Measurements from ENCODE around the gene SORCS1. TPM values are rescaled to one million over a fixed set of nuclear protein-coding genes. Genes with fewer than 3 reads are reported as not detected.

Gene SORCS1
- total and polyA plus RNA-seq, 2 of the 8 experiments (the other 6 are each of a cell fraction or from before 2014, with no cell fraction given) = 4.1 to 4.6 TPM

DNA sequence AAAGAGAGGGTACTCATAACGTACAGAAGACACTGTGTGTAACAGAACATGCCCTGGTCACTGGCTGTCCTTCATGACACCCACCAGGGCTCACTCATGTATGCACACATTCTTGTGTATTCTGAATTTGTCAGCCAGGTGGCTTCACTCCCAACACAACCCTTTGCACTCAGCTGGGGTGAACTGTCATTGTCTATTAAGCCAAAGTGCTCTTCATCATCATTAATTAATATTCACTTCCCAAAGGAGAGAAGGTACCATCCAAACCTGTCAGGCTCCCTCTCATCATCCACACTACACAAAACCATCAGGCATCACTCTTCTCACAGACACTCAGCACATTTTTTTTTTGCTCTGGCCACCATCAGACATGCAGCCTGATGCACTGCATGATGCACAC is 469.8 kb downstream of the SORCS1 start (continued):
- TF ChIP-seq, protein P1, sequence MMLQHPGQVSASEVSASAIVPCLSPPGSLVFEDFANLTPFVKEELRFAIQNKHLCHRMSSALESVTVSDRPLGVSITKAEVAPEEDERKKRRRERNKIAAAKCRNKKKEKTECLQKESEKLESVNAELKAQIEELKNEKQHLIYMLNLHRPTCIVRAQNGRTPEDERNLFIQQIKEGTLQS (IDR thresholded peaks at IDR 0.05; ENCODE audit: insufficient read depth, low read depth, low read length) = no peak
- TF ChIP-seq JUND (IDR thresholded peaks at IDR 0.05; ENCODE audit: low read length) (no peak), CHD2 (IDR thresholded peaks at IDR 0.05; ENCODE audit: low read length) (no peak), CBX5 (IDR thresholded peaks at IDR 0.05; ENCODE audit: low read depth, low read length) (no peak), CREB1 (IDR thresholded peaks at IDR 0.05) (no peak), JUN (IDR thresholded peaks at IDR 0.05; ENCODE audit: low read depth, low read length) (no peak), RNF2 (IDR thresholded peaks at IDR 0.05; ENCODE audit: borderline replicate concordance, low read depth, low read length, missing control alignments, poor library complexity, severe bottlenecking) (no peak)
